ENCODE data around the gene AWAT1.

Gene AWAT1

DNA sequence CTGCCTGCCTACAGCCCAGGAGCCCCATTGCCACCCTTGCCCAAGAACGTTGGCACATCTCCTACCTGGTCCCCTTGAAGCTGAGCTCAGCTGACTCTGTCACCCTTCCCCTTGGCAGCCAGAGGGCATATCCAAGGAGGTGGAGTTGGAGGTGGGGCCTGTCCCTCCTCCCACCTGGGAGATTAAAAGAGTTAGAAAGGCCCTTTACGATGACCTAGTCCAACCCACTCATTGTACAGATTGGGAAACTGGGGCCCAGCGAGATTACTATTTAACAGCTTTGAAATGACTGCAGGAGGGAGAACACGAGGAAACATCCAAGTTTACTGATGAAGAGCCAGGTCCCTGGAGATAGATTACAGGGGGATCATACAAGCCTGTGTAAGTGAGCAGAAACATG lies 25.6 kb downstream of the AWAT1 start, which contains the start of gene P2RY4:
Gene P2RY4 (minus strand): TSS at position 101 of the 400 bp plus-strand sequence. CDS start 580 bp downstream, outside the sequence.
- Histone ChIP-seq H3K4me1 (ENCODE audit: insufficient read depth, low read length) (no peaks in the 10 kb centered on the region), H3K9ac (ENCODE audit: low read depth, low read length) (no peak within 1 kb of the TSS), H2AFZ (ENCODE audit: low read depth, low read length) (no peak within 1 kb of the TSS), H3K4me3 (ENCODE audit: low read depth in 1 of 2, low read length in 2 of 2) (no peak within 1 kb of the TSS), H4K20me1 (ENCODE audit: insufficient read depth, low read length) (no peaks in the 10 kb centered on the region), H3K4me2 (ENCODE audit: insufficient read depth, low read length) (no peak within 1 kb of the TSS), H3K79me2 (ENCODE audit: insufficient read depth, low read length) (no peaks in the 10 kb centered on the region), H3K27ac (ENCODE audit: low read length) (no peak within 1 kb of the TSS), H3K36me3 (ENCODE audit: insufficient read depth, low read length) (no peaks in the 10 kb centered on the region), H3K9me3 (ENCODE audit: insufficient read depth, low read length, severe bottlenecking) (no peaks in the 10 kb centered on the region), H3K27me3 (ENCODE audit: insufficient read depth, low read length, poor library complexity) (no peaks in the 10 kb centered on the region)
- no peak for TF ChIP-seq EZH2 (IDR thresholded peaks at IDR 0.05; ENCODE audit: borderline replicate concordance, low read depth, low read length, severe bottlenecking)
- TF ChIP-seq, protein P1, sequence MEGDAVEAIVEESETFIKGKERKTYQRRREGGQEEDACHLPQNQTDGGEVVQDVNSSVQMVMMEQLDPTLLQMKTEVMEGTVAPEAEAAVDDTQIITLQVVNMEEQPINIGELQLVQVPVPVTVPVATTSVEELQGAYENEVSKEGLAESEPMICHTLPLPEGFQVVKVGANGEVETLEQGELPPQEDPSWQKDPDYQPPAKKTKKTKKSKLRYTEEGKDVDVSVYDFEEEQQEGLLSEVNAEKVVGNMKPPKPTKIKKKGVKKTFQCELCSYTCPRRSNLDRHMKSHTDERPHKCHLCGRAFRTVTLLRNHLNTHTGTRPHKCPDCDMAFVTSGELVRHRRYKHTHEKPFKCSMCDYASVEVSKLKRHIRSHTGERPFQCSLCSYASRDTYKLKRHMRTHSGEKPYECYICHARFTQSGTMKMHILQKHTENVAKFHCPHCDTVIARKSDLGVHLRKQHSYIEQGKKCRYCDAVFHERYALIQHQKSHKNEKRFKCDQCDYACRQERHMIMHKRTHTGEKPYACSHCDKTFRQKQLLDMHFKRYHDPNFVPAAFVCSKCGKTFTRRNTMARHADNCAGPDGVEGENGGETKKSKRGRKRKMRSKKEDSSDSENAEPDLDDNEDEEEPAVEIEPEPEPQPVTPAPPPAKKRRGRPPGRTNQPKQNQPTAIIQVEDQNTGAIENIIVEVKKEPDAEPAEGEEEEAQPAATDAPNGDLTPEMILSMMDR (IDR thresholded peaks at IDR 0.05; ENCODE audit: borderline replicate concordance, extremely low read depth, low read length, poor library complexity, severe bottlenecking) = no peak
- no peak for ATAC-seq (ENCODE audit: insufficient read depth, low read depth)
- no peak for DNase-seq

DNA sequence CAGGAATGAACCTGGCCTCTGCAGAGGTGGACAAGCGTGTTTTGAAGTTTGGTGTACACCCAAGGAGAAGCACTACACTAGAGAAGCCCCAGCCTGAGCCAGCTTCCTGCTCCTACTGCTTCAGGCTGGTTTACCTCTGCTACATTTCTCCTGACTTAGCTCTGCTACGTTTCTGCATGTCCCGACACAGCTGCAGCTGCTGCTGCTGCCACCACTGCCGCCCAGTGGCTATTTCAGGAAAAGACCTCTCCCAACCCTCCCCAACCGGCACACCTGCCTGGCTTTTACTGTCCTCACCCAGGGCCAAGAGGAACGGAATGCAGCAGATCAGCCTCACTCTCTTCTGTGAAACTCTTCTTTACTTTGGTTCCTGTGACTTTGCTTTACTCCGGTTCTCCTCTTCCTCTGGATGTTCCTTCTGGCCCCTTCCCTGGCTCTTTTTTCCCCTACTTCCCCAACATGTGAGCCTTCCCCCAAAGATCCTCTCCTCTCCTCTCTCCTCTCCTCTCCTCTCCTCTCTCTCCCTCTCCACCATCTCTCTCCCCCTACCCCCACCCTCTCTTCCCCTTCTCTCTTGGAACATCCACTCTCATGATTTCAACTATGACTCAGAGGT lies 28.6 kb downstream of the AWAT1 start:
- DNase-seq = peak; percentile 14
- H3K4me3 ChIP-seq (ENCODE audit: low read depth in 1 of 2, low read length in 2 of 2) = no peak overlapping the region
- H3K4me2 ChIP-seq (ENCODE audit: insufficient read depth, low read length) = no peak overlapping the region
- H3K27me3 ChIP-seq (ENCODE audit: insufficient read depth, low read length, poor library complexity) = no peaks in the 10 kb centered on the region
- H3K9ac ChIP-seq (ENCODE audit: low read depth, low read length) = no peak overlapping the region
- H2AFZ ChIP-seq (ENCODE audit: low read depth, low read length) = no peak overlapping the region
- H4K20me1 ChIP-seq (ENCODE audit: insufficient read depth, low read length) = no peaks in the 10 kb centered on the region
- TF ChIP-seq EZH2 (IDR thresholded peaks at IDR 0.05; ENCODE audit: borderline replicate concordance, low read depth, low read length, severe bottlenecking) = no peak
- TF ChIP-seq, protein P1 (IDR thresholded peaks at IDR 0.05; ENCODE audit: borderline replicate concordance, extremely low read depth, low read length, poor library complexity, severe bottlenecking) = peak; percentile 38
- no peaks in the 10 kb centered on the region for H3K79me2 ChIP-seq (ENCODE audit: insufficient read depth, low read length)
- H3K4me1 ChIP-seq (ENCODE audit: insufficient read depth, low read length) = no peaks in the 10 kb centered on the region
- H3K9me3 ChIP-seq (ENCODE audit: insufficient read depth, low read length, severe bottlenecking) = no peaks in the 10 kb centered on the region
- H3K27ac ChIP-seq (ENCODE audit: low read length) = no peak overlapping the region
- ATAC-seq (ENCODE audit: insufficient read depth, low read depth) = peak; percentile 50; the same call in 1 of the 3 replicates
- H3K36me3 ChIP-seq (ENCODE audit: insufficient read depth, low read length) = no peaks in the 10 kb centered on the region

DNA sequence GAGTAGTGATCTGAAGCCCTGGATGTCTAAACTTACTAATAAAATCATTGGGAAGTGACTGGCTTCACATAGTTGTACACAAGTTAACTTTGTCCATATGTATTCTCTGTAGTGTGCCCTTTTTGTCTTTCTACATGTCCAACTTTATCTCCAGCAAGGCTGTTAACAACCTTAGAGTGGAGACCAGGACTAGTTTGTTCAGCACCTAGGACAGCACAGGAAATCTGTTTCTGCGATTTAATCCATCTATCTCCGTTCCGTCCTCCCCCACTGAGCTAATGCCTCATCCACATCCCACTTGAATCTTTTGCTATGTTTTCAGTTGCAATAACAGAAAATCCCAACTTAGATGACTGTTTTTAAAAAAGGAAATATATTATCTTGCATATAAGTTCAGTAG lies 30.3 kb downstream of the AWAT1 start:
- no peak overlapping the region for H3K4me2 ChIP-seq (ENCODE audit: insufficient read depth, low read length)
- no peaks in the 10 kb centered on the region for H3K79me2 ChIP-seq (ENCODE audit: insufficient read depth, low read length)
- H3K9me3 ChIP-seq (ENCODE audit: insufficient read depth, low read length, severe bottlenecking) = no peaks in the 10 kb centered on the region
- ATAC-seq (ENCODE audit: insufficient read depth, low read depth) (no peak), DNase-seq (no peak)
- no peaks in the 10 kb centered on the region for H4K20me1 ChIP-seq (ENCODE audit: insufficient read depth, low read length)
- no peak overlapping the region for H3K4me3 ChIP-seq (ENCODE audit: low read depth in 1 of 2, low read length in 2 of 2)
- TF ChIP-seq, protein P1 (IDR thresholded peaks at IDR 0.05; ENCODE audit: borderline replicate concordance, extremely low read depth, low read length, poor library complexity, severe bottlenecking) = no peak
- TF ChIP-seq EZH2 (IDR thresholded peaks at IDR 0.05; ENCODE audit: borderline replicate concordance, low read depth, low read length, severe bottlenecking) = no peak
- no peaks in the 10 kb centered on the region for H3K4me1 ChIP-seq (ENCODE audit: insufficient read depth, low read length)
- H3K27ac ChIP-seq (ENCODE audit: low read length) = no peak overlapping the region
- no peaks in the 10 kb centered on the region for H3K36me3 ChIP-seq (ENCODE audit: insufficient read depth, low read length)
- H3K9ac ChIP-seq (ENCODE audit: low read depth, low read length) = no peak overlapping the region
- no peak overlapping the region for H2AFZ ChIP-seq (ENCODE audit: low read depth, low read length)
- H3K27me3 ChIP-seq (ENCODE audit: insufficient read depth, low read length, poor library complexity) = no peaks in the 10 kb centered on the region
